K562 (cell line): ENCODE measurements around the gene DDX23. TPM values are rescaled to one million over a fixed set of nuclear protein-coding genes. Genes with fewer than 3 reads are reported as not detected.
A peak's percentile ranks its signal among the peaks of the same experiment; 100 is the strongest.

ENCODE experiments used
- ATAC-seq: fragments of 200-7000 bp; cut with Tn5 transposase; 3 replicates; pipeline ENCODE4 v1.9.1; 2020; ENCODE audit warnings: moderate library complexity
- BruUV-seq: library from RNA; stranded (reverse); fragments of 400-500 nt; replicated peaks from 2 replicates; lab custom pipeline; 2021; lab: Mats Ljungman, UMichigan
- CTCF ChIA-PET: fragments of 300-600 bp; formaldehyde crosslinking; extraction: SDS; loops from one replicate; lab custom pipeline; 2021; ENCODE audit warnings: low intra/inter-chr PET ratio; lab: Yijun Ruan, JAX
- POLR2A ChIA-PET: fragments of 300-600, 350-650 bp; sonication (Branson Sonifier 250); formaldehyde crosslinking; extraction: SDS; loops from one replicate; lab custom pipeline; 2021; ENCODE audit warnings: antibody characterized with exemption, inconsistent platforms; lab: Yijun Ruan, JAX
- DNase-seq, 4 experiments: peaks; one replicate each; pipeline versions ENCODE4 v3.0.0 to v3.0.0-alpha.2; 2011 to 2018; ENCODE audit warnings: low spot score in 3 of 4, mixed read lengths in 3 of 4; ENCODE audit errors: extremely low read depth in 1 of 4
- FAIRE-seq: peaks from 2 replicates; lab custom pipeline; 2011; peaks lifted over from hg19 to GRCh38; lab: Jason Lieb, UNC
- H2AFZ ChIP-seq: 2 replicates; pipeline ENCODE4 v1.6.0; 2011; ENCODE audit warnings: low read depth, low read length, control low read depth, inconsistent platforms
- H3K27ac ChIP-seq: fragments of 200-600 bp; 3 replicates; pipeline ENCODE4 v1.8.0; 2011; ENCODE audit warnings: low read depth, mild to moderate bottlenecking, control low read depth, inconsistent platforms, low read length, moderate library complexity, mixed read lengths; ENCODE audit errors: extremely low read depth
- H3K27me3 ChIP-seq, 2 experiments: fragments of 300-600 bp in 1 of 2; 2 replicates in 1 of 2; 3 replicates in 1 of 2; pipeline versions ENCODE4 v1.6.0 to v1.8.0; 2011; ENCODE audit warnings: inconsistent platforms in 2 of 2, low read length in 2 of 2, mild to moderate bottlenecking in 1 of 2, mixed read lengths in 1 of 2, moderate library complexity in 1 of 2; ENCODE audit not compliant: control insufficient read depth in 2 of 2, insufficient read depth in 2 of 2
- H3K36me3 ChIP-seq: fragments of 300-600 bp; 3 replicates; pipeline ENCODE4 v1.8.0; 2011; ENCODE audit warnings: mild to moderate bottlenecking, low read length, inconsistent platforms; ENCODE audit not compliant: control insufficient read depth, insufficient read depth
- H3K4me1 ChIP-seq, 2 experiments: fragments of 200-600 bp in 1 of 2; replicated peaks in 1 of 2; 2 replicates in 1 of 2; 3 replicates in 1 of 2; pipeline versions ENCODE4 v1.5.1 to v1.8.0; 2011; ENCODE audit warnings: inconsistent platforms in 2 of 2, low read length in 2 of 2, mild to moderate bottlenecking in 1 of 2, mixed read lengths in 1 of 2, moderate library complexity in 1 of 2; ENCODE audit not compliant: control insufficient read depth in 2 of 2, insufficient read depth in 2 of 2
- H3K4me2 ChIP-seq: 2 replicates; pipeline ENCODE4 v1.6.1; 2011; ENCODE audit warnings: low read length, control low read depth, inconsistent platforms, mixed read lengths; ENCODE audit not compliant: insufficient read depth
- H3K4me3 ChIP-seq: fragments of 200-600 bp; sonication (generic), shearing (Covaris generic); 2 replicates; pipeline ENCODE4 v1.5.1; 2016; ENCODE audit warnings: control low read depth, inconsistent platforms
- H3K79me2 ChIP-seq: fragments of 200-600 bp; 3 replicates; pipeline ENCODE4 v1.8.0; 2011; ENCODE audit warnings: low read length, inconsistent platforms; ENCODE audit not compliant: control insufficient read depth, insufficient read depth
- H3K9ac ChIP-seq, 2 experiments: 2 replicates each; pipeline versions ENCODE4 v1.6.0 to v1.6.1; 2011; ENCODE audit warnings: low read depth in 2 of 2, low read length in 2 of 2, control low read depth in 1 of 2, inconsistent platforms in 1 of 2, mild to moderate bottlenecking in 1 of 2, mixed read lengths in 1 of 2; ENCODE audit not compliant: insufficient read depth in 1 of 2
- H3K9me1 ChIP-seq: one replicate; pipeline ENCODE4 v1.6.0; 2011; ENCODE audit warnings: inconsistent platforms, mild to moderate bottlenecking, low read length, moderate library complexity; ENCODE audit not compliant: control insufficient read depth, insufficient read depth
- H3K9me3 ChIP-seq: replicated peaks from 2 replicates; pipeline ENCODE4 v1.5.1; 2011; ENCODE audit warnings: low read depth, low read length, inconsistent platforms; ENCODE audit not compliant: control insufficient read depth, insufficient read depth
- H4K20me1 ChIP-seq: replicated peaks from 2 replicates; pipeline ENCODE4 v1.6.1; 2011; ENCODE audit warnings: low read length, inconsistent platforms, mixed read lengths; ENCODE audit not compliant: control insufficient read depth, insufficient read depth
- ATF7 ChIP-seq: fragments of 450-650 bp; IDR thresholded peaks from 2 replicates; pipeline ENCODE4 v1.7.1; 2014; ENCODE audit warnings: mild to moderate bottlenecking, moderate library complexity
- CC2D1A ChIP-seq: fragments of 450-650 bp; IDR thresholded peaks from 2 replicates; pipeline ENCODE4 v1.6.1; 2017; ENCODE audit warnings: mild to moderate bottlenecking
- CREBBP ChIP-seq: IDR thresholded peaks from one replicate; pipeline ENCODE4 v1.6.1; 2012; ENCODE audit warnings: low read depth, mild to moderate bottlenecking, control low read depth, inconsistent platforms, low read length
- GMEB1 ChIP-seq: fragments of 250-450 bp; sonication (Bioruptor Pico); IDR thresholded peaks from 2 replicates; pipeline ENCODE4 v1.4.0; 2020; ENCODE audit warnings: mild to moderate bottlenecking
- HIVEP1 ChIP-seq: fragments of 250-450 bp; sonication (Bioruptor Pico); IDR thresholded peaks from 2 replicates; pipeline ENCODE4 v1.4.0; 2020; ENCODE audit warnings: mild to moderate bottlenecking
- HNRNPUL1 ChIP-seq: fragments of 200-400 bp; formaldehyde crosslinking; IDR thresholded peaks from 2 replicates; pipeline ENCODE4 v1.6.1; 2017; ENCODE audit warnings: low read length
- OTX1 ChIP-seq: fragments of 450-650 bp; formaldehyde crosslinking; IDR thresholded peaks from 2 replicates; pipeline ENCODE4 v1.4.0; 2022; ENCODE audit warnings: mild to moderate bottlenecking
- PRMT5 ChIP-seq: sonication (generic); formaldehyde crosslinking; IDR thresholded peaks from 2 replicates; pipeline ENCODE4 v1.5.0; 2020; ENCODE audit warnings: missing genetic modification reagents
- SRSF7 ChIP-seq: fragments of 200-400 bp; formaldehyde crosslinking; optimal IDR thresholded peaks from 2 replicates; pipeline ENCODE3; 2017; ENCODE audit warnings: mild to moderate bottlenecking, low read depth, low read length
- TAF1 ChIP-seq: IDR thresholded peaks from 2 replicates; pipeline ENCODE4 v1.6.1; 2011; ENCODE audit warnings: mild to moderate bottlenecking, low read length, moderate library complexity; ENCODE audit not compliant: insufficient read depth, control insufficient read depth, severe bottlenecking; ENCODE audit errors: extremely low read depth
- ZNF436 ChIP-seq: fragments of 250-450, 450-650 bp; sonication (Bioruptor Pico); formaldehyde crosslinking; IDR thresholded peaks from 2 replicates; pipeline ENCODE4 v1.7.0; 2020; ENCODE audit warnings: mild to moderate bottlenecking
- WGBS: fragments of 100-300 bp; shearing (Covaris generic); methylation state at CpG from one replicate; pipeline ENCODE4 v1.1.6; 2016; ENCODE audit warnings: low coverage, mixed read lengths; ENCODE audit not compliant: insufficient coverage; ENCODE audit errors: missing lambda C conversion rate; 5-methylcytosine and 5-hydroxymethylcytosine counted together
- in situ Hi-C: fragments of 300-500 bp; cut with MboI; formaldehyde crosslinking; loops from 4 replicates; pipeline ENCODE4 v1.15.0; 2018; ENCODE audit warnings: inconsistent platforms, mixed read lengths
- intact Hi-C: fragments of 100-400 bp; cut with micrococcal nuclease; formaldehyde crosslinking; loops from 2 replicates; pipeline ENCODE4 v1.14.2; 2022
- polyA plus RNA-seq, 8 experiments: library from polyadenylated mRNA; depleted of rRNA in 4 of 8; stranded (reverse) in 5 of 8; unstranded in 3 of 8; fragments of >200 nt; fragmentation: Nextera tagmentation in 2 of 8; fragmentation: Illumina TruSeq in 1 of 8; extraction: Ambion mirVana in 2 of 8; extraction: Trizol in 1 of 8; gene quantifications; 2 replicates each; pipeline versions ENCODE4 v1.2.1 to v1.2.3, GENCODE V29; 2011 to 2014; ENCODE audit warnings: inconsistent platforms in 1 of 8, missing spikeins in 1 of 8
- total RNA-seq, 7 experiments: library from RNA; depleted of rRNA in 6 of 7; stranded (reverse); fragments of >200 nt in 6 of 7; fragmentation: Illumina TruSeq in 2 of 7; extraction: Trizol in 2 of 7; gene quantifications; 2 replicates each; pipeline versions ENCODE4 v1.2.1 to v1.2.3, GENCODE V29; 2011 to 2021; ENCODE audit warnings: low replicate concordance in 1 of 7
- TF ChIP-seq, protein P1 (sequence below): sonication (generic); formaldehyde crosslinking; IDR thresholded peaks from 2 replicates; pipeline ENCODE4 v1.8.1; 2023; ENCODE audit warnings: missing genetic modification reagents, mild to moderate bottlenecking, borderline replicate concordance
- TF ChIP-seq, protein P2 (sequence below): fragments of 450-650 bp; formaldehyde crosslinking; IDR thresholded peaks from 2 replicates; pipeline ENCODE4 v1.4.0; 2020; ENCODE audit warnings: mild to moderate bottlenecking, moderate library complexity

Gene DDX23
- total and polyA plus RNA-seq, 9 of the 15 experiments (the other 6 are each of a cell fraction or from before 2014, with no cell fraction given), result 32.4 to 138 (median 104) TPM

GRCh38 chr12:48814262-48815125 lies 37.5 kb downstream of the DDX23 start:
- Histone ChIP-seq H3K9me1 (no peaks in the 10 kb centered on the region), H2AFZ (peak overlapping the region; percentile 99), H3K27me3 (peaks cover 0 to 15% of the 10 kb centered on the region in 2 experiments; a peak in 2 of 5 replicates), H3K9ac (peak overlapping the region; percentile 79 to 91), H3K9me3 (no peaks in the 10 kb centered on the region), H3K79me2 (no peaks in the 10 kb centered on the region), H3K4me2 (peak overlapping the region; percentile 84), H4K20me1 (0 out of 2 replicates have a peak, but pooled peaks cover 3% of the 10 kb centered on the region), H3K4me3 (peak overlapping the region; percentile 65), H3K27ac (peak overlapping the region; percentile 61), H3K36me3 (no peaks in the 10 kb centered on the region), H3K4me1 (peaks cover 4 to 38% of the 10 kb centered on the region in 2 experiments; a peak in 3 of 5 replicates)
- ChIA-PET CTCF (interaction anchor here (0.6 to 2.1 kb wide), 6 partner anchors 61 to 1068 kb away, joined by 3 to 9 read pairs (median 3); no protein-coding TSS in a partner anchor), POLR2A (interaction anchor here (0.6 to 1.4 kb wide), 9 partner anchors 9 to 69 kb away, joined by 3 to 6 read pairs (median 5); partner anchors contain the start of gene RND1)
- intact Hi-C loops, result loop anchor here (2.0 kb wide), 2 partner anchors 38 to 76 kb away; partner anchors contain the start of gene DDX23
- BruUV-seq, result TSS peak; percentile 58
- in situ Hi-C loops, result no loop called here
- DNase-seq, result peak; percentile 90 to 96 (median 94)
- WGBS, result under 1% methylated on average over 50 of the region's 70 CpGs
- peak; percentile 52 for FAIRE-seq
- peak; percentile 92 for ATAC-seq
- TF ChIP-seq, protein P1, sequence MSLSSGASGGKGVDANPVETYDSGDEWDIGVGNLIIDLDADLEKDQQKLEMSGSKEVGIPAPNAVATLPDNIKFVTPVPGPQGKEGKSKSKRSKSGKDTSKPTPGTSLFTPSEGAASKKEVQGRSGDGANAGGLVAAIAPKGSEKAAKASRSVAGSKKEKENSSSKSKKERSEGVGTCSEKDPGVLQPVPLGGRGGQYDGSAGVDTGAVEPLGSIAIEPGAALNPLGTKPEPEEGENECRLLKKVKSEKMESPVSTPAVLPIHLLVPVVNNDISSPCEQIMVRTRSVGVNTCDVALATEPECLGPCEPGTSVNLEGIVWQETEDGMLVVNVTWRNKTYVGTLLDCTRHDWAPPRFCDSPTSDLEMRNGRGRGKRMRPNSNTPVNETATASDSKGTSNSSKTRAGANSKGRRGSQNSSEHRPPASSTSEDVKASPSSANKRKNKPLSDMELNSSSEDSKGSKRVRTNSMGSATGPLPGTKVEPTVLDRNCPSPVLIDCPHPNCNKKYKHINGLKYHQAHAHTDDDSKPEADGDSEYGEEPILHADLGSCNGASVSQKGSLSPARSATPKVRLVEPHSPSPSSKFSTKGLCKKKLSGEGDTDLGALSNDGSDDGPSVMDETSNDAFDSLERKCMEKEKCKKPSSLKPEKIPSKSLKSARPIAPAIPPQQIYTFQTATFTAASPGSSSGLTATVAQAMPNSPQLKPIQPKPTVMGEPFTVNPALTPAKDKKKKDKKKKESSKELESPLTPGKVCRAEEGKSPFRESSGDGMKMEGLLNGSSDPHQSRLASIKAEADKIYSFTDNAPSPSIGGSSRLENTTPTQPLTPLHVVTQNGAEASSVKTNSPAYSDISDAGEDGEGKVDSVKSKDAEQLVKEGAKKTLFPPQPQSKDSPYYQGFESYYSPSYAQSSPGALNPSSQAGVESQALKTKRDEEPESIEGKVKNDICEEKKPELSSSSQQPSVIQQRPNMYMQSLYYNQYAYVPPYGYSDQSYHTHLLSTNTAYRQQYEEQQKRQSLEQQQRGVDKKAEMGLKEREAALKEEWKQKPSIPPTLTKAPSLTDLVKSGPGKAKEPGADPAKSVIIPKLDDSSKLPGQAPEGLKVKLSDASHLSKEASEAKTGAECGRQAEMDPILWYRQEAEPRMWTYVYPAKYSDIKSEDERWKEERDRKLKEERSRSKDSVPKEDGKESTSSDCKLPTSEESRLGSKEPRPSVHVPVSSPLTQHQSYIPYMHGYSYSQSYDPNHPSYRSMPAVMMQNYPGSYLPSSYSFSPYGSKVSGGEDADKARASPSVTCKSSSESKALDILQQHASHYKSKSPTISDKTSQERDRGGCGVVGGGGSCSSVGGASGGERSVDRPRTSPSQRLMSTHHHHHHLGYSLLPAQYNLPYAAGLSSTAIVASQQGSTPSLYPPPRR (CRISPR knock-in tag), result peak; percentile 18; the same call in 1 of the 2 replicates
- no peak for TF ChIP-seq ZNF436 (CRISPR knock-in tag)
- no peak for TF ChIP-seq CREBBP
- peak; percentile 67 for TF ChIP-seq ATF7
- TF ChIP-seq PRMT5 (CRISPR knock-in tag), result no peak
- TF ChIP-seq, protein P2, sequence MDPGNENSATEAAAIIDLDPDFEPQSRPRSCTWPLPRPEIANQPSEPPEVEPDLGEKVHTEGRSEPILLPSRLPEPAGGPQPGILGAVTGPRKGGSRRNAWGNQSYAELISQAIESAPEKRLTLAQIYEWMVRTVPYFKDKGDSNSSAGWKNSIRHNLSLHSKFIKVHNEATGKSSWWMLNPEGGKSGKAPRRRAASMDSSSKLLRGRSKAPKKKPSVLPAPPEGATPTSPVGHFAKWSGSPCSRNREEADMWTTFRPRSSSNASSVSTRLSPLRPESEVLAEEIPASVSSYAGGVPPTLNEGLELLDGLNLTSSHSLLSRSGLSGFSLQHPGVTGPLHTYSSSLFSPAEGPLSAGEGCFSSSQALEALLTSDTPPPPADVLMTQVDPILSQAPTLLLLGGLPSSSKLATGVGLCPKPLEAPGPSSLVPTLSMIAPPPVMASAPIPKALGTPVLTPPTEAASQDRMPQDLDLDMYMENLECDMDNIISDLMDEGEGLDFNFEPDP, result no peak
- no peak for TF ChIP-seq HNRNPUL1
- TF ChIP-seq SRSF7, result no peak
- TF ChIP-seq CC2D1A, result no peak
- no peak for TF ChIP-seq OTX1 (CRISPR knock-in tag)
- peak; percentile 36; the same call in 1 of the 2 replicates for TF ChIP-seq GMEB1 (CRISPR knock-in tag)
- no peak for TF ChIP-seq HIVEP1
- TF ChIP-seq TAF1, result peak; percentile 47
